ENCODE measurements around the gene AGT. TPM values are rescaled to one million over a fixed set of nuclear protein-coding genes. Genes with fewer than 3 reads are reported as not detected.
"Not testable (repeated sequence)": the region's sequence is repeated elsewhere in the genome, so short reads cannot be mapped to it uniquely, and the experiment has no call there.

The AGT gene
- total RNA-seq, 1 donor from 2014 or later = not detected

- no peak for DNase-seq (ENCODE audit: low read depth, low spot score)
Measured at GRCh38 chr1:230707732-230708630, 5.9 kb downstream of the AGT start.

GRCh38 chr1:230706887-230707731, 6.8 kb downstream of the AGT start:
- no peak for DNase-seq (ENCODE audit: low read depth, low spot score)

- DNase-seq (ENCODE audit: low read depth, low spot score) = no peak
Measured at GRCh38 chr1:230706020-230706699, 7.8 kb downstream of the AGT start.

- no peak for DNase-seq (ENCODE audit: low read depth, low spot score)
Measured at GRCh38 chr1:230705289-230706019, 8.5 kb downstream of the AGT start.

GRCh38 chr1:230704830-230705229, 9.1 kb downstream of the AGT start:
- no peak for DNase-seq (ENCODE audit: low read depth, low spot score)

GRCh38 chr1:230703679-230704385, 10.1 kb downstream of the AGT start:
- no peak for DNase-seq (ENCODE audit: low read depth, low spot score)

- no peak for DNase-seq (ENCODE audit: low read depth, low spot score)
Measured at GRCh38 chr1:230702934-230703678, 10.8 kb downstream of the AGT start.

- DNase-seq (ENCODE audit: low read depth, low spot score) = no peak
Measured at GRCh38 chr1:230701895-230702768, 11.8 kb downstream of the AGT start.

- no peak for DNase-seq (ENCODE audit: low read depth, low spot score)
Measured at GRCh38 chr1:230701434-230701833, 12.5 kb downstream of the AGT start.

GRCh38 chr1:230700132-230700531, 13.8 kb downstream of the AGT start:
- no peak for DNase-seq (ENCODE audit: low read depth, low spot score)

GRCh38 chr1:230699716-230700115, 14.2 kb downstream of the AGT start:
- no peak for DNase-seq (ENCODE audit: low read depth, low spot score)

- not testable (repeated sequence) for DNase-seq (ENCODE audit: low read depth, low spot score)
Measured at GRCh38 chr1:230698964-230699363, 15.0 kb downstream of the AGT start.

- DNase-seq (ENCODE audit: low read depth, low spot score) = no peak
Measured at GRCh38 chr1:230698130-230698529, 15.8 kb downstream of the AGT start.

- no peak for DNase-seq (ENCODE audit: low read depth, low spot score)
Measured at GRCh38 chr1:230696722-230697437, 17.0 kb downstream of the AGT start.

GRCh38 chr1:230696218-230696617, 17.7 kb downstream of the AGT start:
- DNase-seq (ENCODE audit: low read depth, low spot score) = no peak

GRCh38 chr1:230694991-230695390, 18.9 kb downstream of the AGT start:
- DNase-seq (ENCODE audit: low read depth, low spot score) = no peak

- no peak for DNase-seq (ENCODE audit: low read depth, low spot score)
Measured at GRCh38 chr1:230694464-230694863, 19.5 kb downstream of the AGT start.

- no peak for DNase-seq (ENCODE audit: low read depth, low spot score)
Measured at GRCh38 chr1:230693777-230694176, 20.1 kb downstream of the AGT start.

Data from pulmonary artery endothelial cell (primary cell).